Measurements from ENCODE around the gene TTC23L. TPM values are rescaled to one million over a fixed set of nuclear protein-coding genes. Genes with fewer than 3 reads are reported as not detected.

Gene TTC23L
- total and polyA plus RNA-seq, 2 experiments from 2014 or later: 2.2 to 2.3 TPM

- H4K20me1 ChIP-seq (replicated peaks; ENCODE audit: insufficient read depth): no peaks in the 10 kb centered on the region
- no peaks in the 10 kb centered on the region for H3K27me3 ChIP-seq (ENCODE audit: insufficient read depth)
- no peaks in the 10 kb centered on the region for H3K9me2 ChIP-seq (ENCODE audit: insufficient read depth)
- H3F3A ChIP-seq (replicated peaks; ENCODE audit: low read depth): peaks cover 15% of the 10 kb centered on the region
- Mint-ChIP-seq H3K36me3 (ENCODE audit: low read depth) (peaks cover 41% of the 10 kb centered on the region), H3K9me3 (peaks cover 10% of the 10 kb centered on the region; the same call in 2 of the 3 replicates), H3K4me3 (no peak overlapping the region), H3K4me1 (peaks cover 18% of the 10 kb centered on the region), H3K27ac (no peak overlapping the region), H3K27me3 (ENCODE audit: insufficient read depth, low read depth, poor library complexity) (peaks cover 5% of the 10 kb centered on the region)
- ATAC-seq (no peak), DNase-seq (ENCODE audit: low spot score) (no peak)
- no peak overlapping the region for H3K27ac ChIP-seq (ENCODE audit: low read depth)
- no peaks in the 10 kb centered on the region for H3K79me2 ChIP-seq (replicated peaks; ENCODE audit: insufficient read depth)
- no peak overlapping the region for H2AFZ ChIP-seq
- peaks cover 11% of the 10 kb centered on the region; the same call in 1 of the 2 replicates for H3K4me1 ChIP-seq (ENCODE audit: insufficient read depth)
- H3K4me2 ChIP-seq: no peak overlapping the region
- TF ChIP-seq POLR2AphosphoS5 (IDR thresholded peaks at IDR 0.05; ENCODE audit: low read depth): no peak
- no peak for TF ChIP-seq EZH2phosphoT487 (IDR thresholded peaks at IDR 0.05; ENCODE audit: unreplicated experiment)
- TF ChIP-seq NANOG (IDR thresholded peaks at IDR 0.05; ENCODE audit: borderline replicate concordance): no peak
- TF ChIP-seq REST (IDR thresholded peaks at IDR 0.05; ENCODE audit: unreplicated experiment): no peak
- TF ChIP-seq CTCF (conservative IDR thresholded peaks at IDR 0.05; ENCODE audit: low read depth in 2 of 2): no peak
- TF ChIP-seq ZNF114 (CRISPR knock-in tag; IDR thresholded peaks at IDR 0.05): no peak
- no peak for TF ChIP-seq ZNF331 (CRISPR knock-in tag; IDR thresholded peaks at IDR 0.05; ENCODE audit: low read depth)
- no peak for TF ChIP-seq ETS1 (IDR thresholded peaks at IDR 0.05)
- TF ChIP-seq EZH2 (IDR thresholded peaks at IDR 0.05; ENCODE audit: low read depth, unreplicated experiment): no peak
- no peak for TF ChIP-seq STAT1 (IDR thresholded peaks at IDR 0.05; ENCODE audit: unreplicated experiment)
- no peak for TF ChIP-seq ZNF462 (CRISPR knock-in tag; IDR thresholded peaks at IDR 0.05)
- TF ChIP-seq CREB1 (CRISPR knock-in tag; IDR thresholded peaks at IDR 0.05; ENCODE audit: low read depth): no peak
- TF ChIP-seq JUNB (IDR thresholded peaks at IDR 0.05; ENCODE audit: unreplicated experiment): no peak
- H3K36me3 ChIP-seq (ENCODE audit: insufficient read depth): peaks cover 25% of the 10 kb centered on the region
- no peak overlapping the region for H3K4me3 ChIP-seq
Measured at GRCh38 chr5:34835664-34836063, 3.3 kb upstream of the TTC23L start.
